GM12865 (cell line): ENCODE measurements around the gene INPP5A.
"Not testable (repeated sequence)": the region's sequence is repeated elsewhere in the genome, so short reads cannot be mapped to it uniquely, and the experiment has no call there.

Experiments
- DNase-seq: peaks from one replicate; pipeline ENCODE4 v3.0.0; 2010; ENCODE audit warnings: low read depth
- H3K4me3 ChIP-seq: 2 replicates; pipeline ENCODE4 v1.5.1; 2011; ENCODE audit warnings: mild to moderate bottlenecking, low read depth, low read length, control low read depth
- TF ChIP-seq, protein P1 (sequence below): IDR thresholded peaks from 2 replicates; pipeline ENCODE4 v1.5.1; 2011; ENCODE audit warnings: low read length, control low read depth, low read depth, inconsistent platforms; ENCODE audit not compliant: insufficient read depth; ENCODE audit errors: missing control alignments

The INPP5A gene

DNA sequence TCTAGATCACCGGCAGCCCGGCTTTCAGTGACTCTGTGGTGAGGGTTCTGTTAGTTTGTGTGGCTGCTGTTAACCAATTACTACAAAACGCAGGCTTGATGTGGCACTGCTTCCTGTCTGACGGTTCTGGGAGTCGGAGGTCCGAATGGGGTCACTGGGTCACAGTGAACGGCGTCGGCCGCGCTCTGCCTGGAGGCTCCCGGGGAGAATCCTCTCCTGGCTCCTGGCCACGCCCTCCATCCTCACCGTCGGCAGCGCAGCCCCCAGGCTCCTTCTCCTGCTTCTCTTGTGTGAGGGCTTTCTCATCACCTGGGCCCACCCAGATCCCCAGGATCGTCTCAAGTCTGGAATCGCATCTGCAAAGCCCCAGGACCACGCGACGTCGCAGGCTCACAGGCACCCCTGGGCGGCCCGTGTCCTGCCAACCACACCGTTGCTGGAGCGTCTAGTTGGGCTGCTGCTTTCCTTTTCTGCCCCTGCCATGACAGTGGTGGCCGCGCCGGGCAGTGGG lies 280.2 kb downstream of the INPP5A start:
- TF ChIP-seq, protein P1, sequence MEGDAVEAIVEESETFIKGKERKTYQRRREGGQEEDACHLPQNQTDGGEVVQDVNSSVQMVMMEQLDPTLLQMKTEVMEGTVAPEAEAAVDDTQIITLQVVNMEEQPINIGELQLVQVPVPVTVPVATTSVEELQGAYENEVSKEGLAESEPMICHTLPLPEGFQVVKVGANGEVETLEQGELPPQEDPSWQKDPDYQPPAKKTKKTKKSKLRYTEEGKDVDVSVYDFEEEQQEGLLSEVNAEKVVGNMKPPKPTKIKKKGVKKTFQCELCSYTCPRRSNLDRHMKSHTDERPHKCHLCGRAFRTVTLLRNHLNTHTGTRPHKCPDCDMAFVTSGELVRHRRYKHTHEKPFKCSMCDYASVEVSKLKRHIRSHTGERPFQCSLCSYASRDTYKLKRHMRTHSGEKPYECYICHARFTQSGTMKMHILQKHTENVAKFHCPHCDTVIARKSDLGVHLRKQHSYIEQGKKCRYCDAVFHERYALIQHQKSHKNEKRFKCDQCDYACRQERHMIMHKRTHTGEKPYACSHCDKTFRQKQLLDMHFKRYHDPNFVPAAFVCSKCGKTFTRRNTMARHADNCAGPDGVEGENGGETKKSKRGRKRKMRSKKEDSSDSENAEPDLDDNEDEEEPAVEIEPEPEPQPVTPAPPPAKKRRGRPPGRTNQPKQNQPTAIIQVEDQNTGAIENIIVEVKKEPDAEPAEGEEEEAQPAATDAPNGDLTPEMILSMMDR: no peak
- H3K4me3 ChIP-seq: no peak overlapping the region
- DNase-seq: no peak

DNA sequence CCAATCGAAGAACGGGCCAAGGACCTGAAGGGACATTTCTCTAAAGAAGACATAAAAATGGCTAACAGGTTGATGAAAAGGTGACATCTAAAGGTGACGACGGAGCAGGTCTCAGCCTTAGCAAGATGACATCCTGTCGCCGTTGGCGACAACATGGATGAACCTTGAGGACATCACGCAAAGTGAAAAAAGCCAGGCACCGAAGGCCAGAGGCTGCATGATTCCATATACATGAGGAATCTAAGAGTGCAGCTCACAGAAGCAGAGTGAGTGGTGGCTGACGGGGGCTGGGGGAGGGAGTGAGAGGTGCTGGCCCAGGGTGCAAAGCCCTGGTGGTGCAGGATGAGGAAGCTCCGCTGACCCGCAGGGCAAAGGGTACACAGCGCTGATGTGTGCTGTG lies 282.5 kb downstream of the INPP5A start:
- DNase-seq: no peak
- TF ChIP-seq, protein P1: no peak
- H3K4me3 ChIP-seq: no peak overlapping the region

DNA sequence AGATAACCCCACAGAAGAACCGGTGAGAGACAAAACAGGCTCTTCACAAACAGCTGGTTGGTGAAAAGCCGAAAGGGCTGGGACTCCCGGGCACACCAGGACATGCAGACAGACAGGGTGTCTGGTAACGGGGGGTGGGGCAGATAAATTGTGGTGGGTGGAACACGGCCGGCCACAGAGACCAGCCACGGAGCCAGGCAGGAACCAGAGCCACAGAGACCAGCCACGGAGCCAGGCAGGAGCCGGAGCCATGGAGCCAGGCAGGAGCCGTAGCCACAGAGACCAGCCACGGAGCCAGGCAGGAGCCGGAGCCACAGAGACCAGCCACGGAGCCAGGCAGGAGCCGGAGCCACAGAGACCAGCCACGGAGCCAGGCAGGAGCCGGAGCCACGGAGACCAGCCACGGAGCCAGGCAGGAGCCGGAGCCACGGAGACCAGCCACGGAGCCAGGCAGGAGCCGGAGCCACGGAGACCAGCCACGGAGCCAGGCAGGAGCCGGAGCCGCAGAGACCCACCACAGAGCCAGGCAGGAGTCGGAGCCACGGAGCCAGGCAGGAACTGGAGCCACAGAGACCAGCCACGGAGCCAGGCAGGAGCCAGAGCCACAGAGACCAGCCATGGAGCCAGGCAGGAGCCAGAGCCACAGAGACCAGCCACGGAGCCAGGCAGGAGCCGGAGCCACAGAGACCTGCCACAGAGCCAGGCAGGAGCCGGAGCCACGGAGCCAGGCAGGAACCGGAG lies 288.4 kb downstream of the INPP5A start:
- H3K4me3 ChIP-seq, DNase-seq: not testable (repeated sequence)

GRCh38 chr10:132826524-132827422 lies 289.2 kb downstream of the INPP5A start:
- no peak for DNase-seq
- H3K4me3 ChIP-seq: no peak overlapping the region
- TF ChIP-seq, protein P1: no peak

GRCh38 chr10:132827423-132827789 lies 289.8 kb downstream of the INPP5A start:
- DNase-seq: no peak
- H3K4me3 ChIP-seq: no peak overlapping the region
- TF ChIP-seq, protein P1: no peak

DNA sequence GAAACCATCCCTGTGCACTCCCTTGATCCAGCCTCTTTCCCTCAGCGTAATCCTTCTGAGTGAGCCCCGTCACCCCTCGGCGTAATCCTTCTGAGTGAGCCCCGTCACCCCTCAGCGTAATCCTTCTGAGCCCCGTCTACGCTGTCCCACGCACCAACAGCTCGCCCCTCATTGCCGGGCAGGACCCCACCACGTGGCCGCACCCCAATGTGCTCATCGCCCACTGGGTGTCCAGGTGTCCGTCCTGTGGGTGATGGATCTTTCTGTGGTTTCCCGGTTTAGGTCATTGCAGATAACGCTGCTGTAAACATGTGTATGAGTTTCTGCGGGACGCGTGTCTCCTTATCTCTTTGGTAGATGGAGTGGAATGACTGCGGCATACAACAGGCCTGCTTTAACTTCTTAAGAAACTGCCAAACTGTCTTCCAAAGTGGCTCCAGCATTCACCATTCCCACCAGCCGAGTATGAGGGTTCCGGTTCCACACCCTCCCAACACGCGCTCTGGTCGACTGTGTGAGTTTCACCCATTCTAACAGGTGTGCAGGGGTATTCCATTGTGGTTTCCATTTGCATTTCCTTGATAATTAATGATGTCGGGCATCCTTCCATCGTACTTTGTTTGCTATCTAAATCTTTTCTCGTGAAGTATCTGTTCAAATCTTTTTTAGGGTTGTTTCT lies 290.4 kb downstream of the INPP5A start:
- no peak for DNase-seq
- TF ChIP-seq, protein P1: no peak
- H3K4me3 ChIP-seq: no peak overlapping the region

- TF ChIP-seq, protein P1: no peak
- no peak for DNase-seq
- H3K4me3 ChIP-seq: no peak overlapping the region
Measured at GRCh38 chr10:132828681-132829080, 291.1 kb downstream of the INPP5A start.
